ENCODE results near the gene HPS4.
"Not testable (repeated sequence)": the region's sequence is repeated elsewhere in the genome, so short reads cannot be mapped to it uniquely, and the experiment has no call there.

HPS4 gene

DNA sequence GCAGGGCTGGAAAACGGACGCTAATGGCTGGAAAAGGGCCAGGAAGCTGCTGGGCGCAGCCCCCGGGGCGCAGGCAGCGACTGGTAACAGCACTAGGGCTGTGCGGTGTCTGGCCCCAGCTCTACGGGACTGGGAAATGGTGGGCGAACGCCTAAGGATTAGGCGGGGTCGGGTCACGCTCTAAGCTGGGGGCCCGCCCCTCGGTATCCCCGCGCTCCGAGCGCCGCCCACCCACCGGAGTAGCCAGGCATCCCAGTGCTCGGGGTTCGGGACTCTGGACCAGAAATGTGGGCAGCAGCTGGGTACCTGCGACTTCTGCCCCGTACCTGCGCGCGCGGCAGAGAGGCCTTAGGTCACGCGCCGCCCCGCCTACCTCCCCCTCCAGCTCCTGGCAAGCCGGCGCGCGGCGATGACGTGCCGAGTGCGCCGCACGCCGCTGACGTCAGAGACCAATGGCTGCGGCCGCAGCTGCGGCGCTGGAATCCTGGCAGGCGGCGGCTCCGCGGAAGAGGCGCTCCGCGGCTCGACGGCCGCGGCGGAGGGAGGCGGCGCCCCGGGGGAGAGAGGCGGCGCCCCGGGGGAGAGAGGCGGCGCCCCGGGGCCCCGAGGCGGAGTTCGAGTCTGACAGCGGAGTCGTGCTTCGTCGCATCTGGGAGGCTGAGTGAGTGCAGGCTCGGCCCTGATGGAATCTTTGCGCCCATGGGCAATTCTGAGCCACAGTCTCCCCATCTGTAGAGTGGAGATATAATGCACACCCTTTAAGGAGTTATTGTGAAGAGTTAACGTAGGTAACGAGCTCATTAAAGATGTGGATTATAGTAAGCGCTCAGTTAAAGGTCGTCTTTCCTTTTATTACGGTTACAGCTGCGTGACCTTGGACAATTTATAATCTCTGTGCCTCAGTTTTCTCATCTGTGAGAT is at the start of gene HPS4, which contains the start of gene SRRD:
Gene HPS4 (minus strand): TSS at position 345 of the 921 bp plus-strand sequence. CDS start 2,021 bp downstream, outside the sequence.
Gene SRRD (plus strand): TSS at position 439 of the 921 bp plus-strand sequence. CDS start 14 bp downstream, at position 453.
- peak; percentile 72 for DNase-seq

DNA sequence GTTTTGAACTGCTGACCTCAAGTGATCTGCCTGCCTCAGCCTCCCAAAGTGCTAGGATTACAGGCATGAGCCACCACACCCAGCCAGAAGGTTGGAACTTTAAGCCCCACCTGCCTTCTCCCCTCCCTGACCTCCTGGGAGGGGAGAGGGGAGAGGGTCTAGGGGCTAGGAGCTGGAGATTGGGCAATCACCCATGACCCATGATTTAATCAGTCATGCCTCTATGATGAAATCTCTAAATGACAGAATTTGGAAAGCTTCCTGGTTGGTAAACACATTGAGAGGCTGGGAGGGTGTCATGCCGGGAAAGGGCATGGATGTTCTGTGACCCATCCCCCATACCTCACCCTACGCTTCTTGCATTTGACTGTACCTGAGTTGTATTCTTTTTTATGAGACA is 45.8 kb upstream of the HPS4 start:
- DNase-seq, result no peak

DNA sequence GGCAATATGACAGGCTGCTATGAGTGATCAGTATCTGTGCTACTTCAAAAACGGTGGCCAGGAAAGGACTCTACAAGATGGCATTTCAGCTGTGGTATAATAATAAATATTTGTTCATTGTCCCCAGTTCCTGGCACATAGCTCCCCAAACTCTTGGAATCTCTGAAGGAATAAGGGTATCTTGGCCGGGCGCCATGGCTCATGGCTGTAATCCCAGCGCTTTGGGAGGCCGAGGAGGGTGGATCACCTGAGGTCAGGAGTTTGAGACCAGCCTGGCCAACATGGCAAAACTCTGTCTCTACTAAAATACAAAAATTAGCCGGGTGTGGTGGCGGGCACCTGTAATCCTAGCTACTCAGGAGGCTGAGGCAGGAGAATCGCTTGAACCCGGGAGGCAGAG is 44.9 kb upstream of the HPS4 start:
- not testable (repeated sequence) for DNase-seq

DNA sequence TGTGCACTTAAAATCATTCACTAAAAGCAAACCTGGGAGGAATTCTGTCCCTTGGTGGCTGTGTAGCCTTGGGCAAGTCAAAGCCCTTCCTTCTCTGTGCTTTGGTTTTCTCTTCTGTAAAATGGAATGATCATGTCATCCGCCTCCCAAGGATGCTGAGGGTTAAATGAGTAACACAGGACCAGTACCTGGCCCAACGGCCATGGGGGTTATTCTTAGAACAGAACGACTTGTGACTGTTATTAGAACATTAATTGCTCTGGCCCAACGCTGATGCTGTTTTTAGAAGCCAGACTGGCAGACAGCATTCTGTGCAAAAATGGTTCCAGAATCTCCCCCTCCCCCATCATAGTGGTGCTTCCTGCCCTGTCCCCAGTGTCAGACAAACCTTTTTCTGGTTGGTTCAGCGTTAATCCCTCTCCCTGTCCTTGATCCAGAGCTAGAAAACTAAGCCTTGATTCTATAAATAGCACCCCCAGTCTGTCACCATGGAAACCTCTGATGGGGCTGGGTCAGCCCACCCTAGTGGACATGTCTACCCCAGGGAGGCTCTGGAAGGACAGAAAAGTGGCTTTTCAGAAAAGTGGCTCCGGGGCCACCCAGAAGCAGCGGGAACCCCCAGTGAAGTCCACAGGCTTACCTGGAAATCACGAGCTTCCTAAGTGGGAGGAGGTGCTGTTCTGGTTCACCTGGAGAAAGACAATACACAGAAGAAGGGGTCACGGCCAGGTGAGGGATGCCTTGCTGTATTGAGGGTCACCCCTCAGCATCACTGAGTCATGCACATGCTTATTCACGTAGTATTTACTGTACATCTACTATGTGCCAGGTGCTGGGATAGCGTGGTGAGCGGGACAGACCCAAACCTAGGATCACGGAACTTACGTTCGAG is 44.2 kb upstream of the HPS4 start:
- DNase-seq, result no peak

DNA sequence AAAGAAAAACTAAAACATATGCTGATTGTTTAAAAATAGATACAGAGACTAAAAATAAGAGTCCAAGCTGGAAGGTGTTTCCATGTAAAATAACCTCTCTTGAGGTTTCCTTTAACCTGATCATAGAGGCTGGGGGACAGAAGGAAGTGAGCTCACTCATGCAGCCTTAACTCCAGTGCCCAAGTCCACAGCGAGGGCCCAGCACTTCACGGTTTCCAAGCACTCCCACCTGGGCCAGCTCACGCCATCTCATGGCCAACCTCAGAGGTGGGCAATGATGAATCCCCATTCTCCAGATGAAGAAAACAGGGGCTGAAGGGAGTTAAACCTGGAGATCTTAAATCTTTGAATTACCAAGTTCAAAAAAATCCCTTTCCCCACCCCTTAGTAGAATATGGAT is 43.6 kb upstream of the HPS4 start:
- no peak for DNase-seq

DNA sequence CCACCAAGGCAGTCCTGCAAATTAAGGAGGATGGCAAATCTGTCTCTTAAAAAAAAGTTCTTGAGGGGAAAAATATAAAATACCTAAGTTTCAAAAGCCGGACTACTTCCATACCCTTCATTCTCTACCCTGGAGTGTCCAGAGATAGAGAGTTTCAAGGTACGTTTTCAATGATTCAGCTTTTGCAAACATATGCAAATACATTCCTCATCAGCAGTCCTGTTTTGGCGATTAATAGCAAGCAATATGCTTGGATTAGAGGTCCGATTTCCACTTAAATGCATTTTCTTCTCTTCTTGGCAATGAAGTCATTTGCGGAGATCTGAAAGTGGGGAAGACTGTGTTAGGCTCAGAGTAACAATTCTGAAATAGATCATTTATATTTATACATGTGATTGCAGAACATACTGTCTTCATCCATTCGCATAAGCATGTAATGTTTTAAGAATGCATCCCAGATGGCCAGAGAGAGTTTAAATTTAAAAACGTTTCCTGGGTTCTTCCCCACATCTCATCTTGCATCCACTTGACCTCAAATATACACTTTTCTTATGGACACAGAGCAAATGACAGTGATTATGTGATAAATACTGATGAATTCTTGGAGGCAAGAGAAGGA is 42.5 kb upstream of the HPS4 start:
- no peak for DNase-seq

DNA sequence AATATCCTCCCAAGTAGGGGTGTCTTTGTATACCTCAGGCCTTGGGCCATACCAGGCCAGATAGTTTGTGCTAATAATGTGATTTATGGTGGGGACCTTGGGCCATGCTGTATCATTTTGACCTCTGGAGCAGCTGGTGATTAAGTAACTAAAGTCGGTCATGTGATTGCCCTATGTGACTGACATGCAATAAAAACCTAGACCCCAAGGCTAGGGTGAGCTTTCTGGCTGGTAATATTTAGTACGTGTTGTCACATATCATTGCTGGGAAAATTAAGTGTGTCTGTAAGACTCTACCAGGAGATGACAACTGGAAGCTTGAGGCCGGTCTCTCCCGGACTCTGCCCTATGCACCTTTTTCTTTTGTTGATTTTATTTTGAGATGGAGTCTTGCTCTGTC is 41.3 kb upstream of the HPS4 start:
- no peak for DNase-seq

DNA sequence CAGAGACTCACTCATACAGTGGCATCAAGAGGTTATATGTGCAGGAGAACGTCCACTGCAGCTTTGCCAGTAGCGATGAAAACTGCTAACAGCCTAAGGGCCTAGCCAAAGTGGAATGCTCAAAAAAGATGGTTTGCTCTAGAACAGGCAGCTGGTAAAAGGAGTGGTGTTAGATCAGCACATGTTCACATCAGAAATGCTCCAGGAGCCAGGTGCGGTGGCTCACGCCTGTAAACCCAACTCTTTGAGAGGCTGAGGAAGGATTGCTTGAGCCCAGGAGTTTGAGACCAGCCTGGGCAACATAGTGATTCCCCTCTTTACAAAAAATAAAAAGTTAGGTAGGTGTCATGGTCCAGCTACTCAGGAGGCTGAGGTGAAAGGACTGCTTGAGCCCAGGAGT is 39.0 kb upstream of the HPS4 start:
- no peak for DNase-seq

DNA sequence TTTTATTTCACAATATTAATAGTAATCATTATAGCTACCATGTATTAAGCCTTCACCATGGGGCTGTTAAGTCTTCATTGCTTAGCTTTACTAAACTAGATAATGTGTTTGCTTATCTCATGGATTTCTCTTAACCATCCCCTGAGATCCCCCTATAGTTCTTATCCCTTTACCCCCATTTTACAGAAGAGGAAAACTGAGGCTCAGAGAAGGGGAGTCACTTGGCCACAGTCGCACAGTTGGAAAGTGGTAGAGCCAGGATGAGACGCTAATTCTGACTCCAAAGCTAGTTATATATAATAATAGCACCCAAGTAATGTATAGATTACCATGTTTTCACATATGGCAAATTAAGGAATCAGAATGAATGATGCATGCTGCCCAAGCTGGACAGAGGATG is 38.4 kb upstream of the HPS4 start:
- no peak for DNase-seq

DNA sequence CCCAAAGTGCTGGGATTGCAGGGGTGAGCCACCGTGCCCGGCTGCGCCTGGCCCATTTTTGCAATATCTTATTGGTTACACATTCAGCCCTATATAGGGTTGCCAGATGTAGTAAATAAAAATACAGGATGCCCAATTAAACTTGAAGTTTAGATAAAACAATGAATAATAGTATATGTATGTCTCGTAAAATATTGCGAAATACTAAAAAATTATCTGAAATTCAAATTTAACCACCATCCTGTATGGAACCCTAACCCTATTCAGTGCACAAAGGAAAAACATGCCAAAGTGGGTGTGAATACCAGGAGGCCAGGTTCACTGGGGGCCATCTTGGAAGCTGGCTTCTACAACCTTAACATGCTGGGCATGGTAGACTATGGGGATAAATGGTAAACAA is 33.8 kb upstream of the HPS4 start:
- DNase-seq, result no peak

DNA sequence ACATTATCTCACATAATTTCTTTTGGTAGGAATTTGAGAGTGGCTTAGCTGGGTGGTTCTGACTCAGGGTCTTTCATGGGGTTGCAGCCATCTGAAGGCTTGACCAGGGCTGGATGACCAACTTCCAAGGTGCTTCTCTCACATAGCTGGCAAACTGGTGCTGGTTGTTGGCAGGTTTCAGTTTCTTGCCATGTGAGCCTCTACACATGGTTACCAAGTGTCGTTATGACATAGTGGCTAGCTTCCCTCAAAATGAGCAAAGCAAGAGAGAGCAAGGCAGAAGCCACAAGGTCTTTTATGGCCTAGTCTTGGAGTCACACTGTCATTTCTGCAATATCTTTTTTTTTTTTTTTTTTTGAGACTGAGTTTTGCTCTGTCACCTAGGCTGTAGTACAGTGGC is 32.9 kb upstream of the HPS4 start:
- DNase-seq, result no peak

DNA sequence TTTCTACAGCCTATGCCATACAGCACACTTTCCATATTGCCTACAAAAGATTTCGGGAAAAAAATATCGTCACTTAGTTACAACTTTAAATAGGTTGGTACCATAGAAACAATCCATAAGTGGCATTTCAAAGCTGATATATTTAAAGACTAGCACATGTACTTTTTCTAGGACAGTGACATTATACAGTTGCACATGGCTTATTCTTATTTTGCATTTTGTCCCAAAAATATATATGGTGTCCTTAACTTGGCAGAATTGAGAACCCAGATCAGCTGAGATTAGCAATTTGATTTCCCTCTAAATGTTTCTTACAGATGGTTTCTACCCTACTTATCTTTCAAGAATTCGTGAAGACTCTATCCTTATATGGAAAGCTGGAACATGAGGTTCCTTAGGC is 32.3 kb upstream of the HPS4 start:
- DNase-seq, result no peak

DNA sequence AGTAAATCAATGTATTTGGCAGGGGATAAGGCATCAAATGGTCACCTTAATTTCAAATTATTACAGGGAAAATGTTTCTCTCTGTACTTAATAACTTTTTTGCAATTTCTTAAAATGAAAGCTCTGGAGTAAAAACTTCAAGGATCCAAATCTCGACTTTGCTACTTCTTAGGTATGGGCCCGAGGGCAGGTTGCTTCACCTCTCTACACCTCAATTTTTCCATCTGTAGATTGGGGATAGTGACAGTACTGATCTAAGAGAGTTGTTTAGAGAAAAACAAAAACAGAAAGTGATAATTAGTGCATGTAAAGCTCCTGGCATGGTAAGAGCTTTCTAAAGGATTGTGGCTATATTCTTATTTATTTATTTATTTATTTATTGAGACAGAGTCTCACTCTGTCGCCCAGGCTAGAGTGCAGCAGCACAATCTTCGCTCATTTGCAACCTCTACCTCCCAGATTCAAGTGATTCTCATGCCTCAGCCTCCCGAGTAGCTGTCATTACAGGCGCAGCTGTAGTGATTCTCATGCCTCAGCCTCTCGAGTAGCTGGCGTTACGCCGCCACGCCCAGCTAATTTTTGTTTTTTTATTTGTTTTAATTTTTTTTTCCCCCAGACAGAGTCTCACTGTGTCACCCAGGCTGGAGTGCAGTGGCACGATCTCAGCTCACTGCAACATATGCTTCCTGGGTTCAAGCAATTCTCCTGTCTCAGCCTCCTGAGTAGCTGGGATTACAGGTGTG is 31.0 kb upstream of the HPS4 start:
- no peak for DNase-seq

DNA sequence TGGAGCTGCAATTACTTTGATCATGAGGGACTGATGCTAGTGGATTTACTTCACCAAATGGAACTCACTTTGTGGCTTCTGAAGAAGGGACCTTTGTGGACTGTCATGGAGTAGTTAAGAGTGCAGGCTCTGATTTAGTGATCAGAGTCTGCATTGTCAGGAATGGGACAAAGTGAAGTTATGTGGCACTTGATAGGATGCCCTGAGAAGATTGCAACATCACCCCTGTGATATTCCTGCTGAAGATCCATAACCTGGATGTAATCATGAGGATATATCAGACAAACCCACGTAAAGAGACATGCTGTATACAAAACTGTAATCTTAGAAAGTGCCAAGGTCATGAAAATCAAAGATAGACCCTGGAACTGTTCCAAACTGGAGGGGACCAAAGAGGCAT is 30.3 kb upstream of the HPS4 start:
- DNase-seq, result no peak

DNA sequence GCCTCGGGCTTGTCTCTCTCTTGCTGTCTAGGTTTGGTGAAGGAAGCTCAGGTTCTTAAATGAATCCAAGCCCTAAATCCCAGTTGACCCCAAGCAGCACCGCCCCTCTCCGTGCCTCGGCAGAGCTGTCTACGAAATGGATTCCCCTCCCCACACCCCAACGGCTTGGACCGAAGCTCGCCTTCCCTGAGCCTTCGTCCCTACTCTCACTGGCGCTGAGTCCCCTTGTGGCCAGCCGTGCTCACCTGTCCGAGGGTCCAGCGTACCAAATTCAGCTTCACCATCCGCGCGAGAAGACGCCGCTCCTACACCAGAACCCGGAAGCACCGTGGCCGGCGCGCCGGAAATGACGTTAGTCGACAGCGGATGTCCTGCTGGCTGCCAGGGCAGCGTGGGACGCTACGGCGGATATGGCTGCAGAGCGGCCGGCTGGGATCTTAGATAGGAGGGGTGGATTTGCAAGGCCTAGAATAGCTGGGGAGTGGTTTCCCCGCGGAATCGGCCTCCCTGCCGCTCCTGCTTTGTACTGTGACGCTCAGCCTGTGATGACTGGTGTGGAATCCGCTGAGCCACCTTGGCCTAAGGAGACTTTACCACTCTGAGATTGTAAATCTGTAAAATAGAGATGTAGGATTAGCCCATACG is 28.7 kb upstream of the HPS4 start, which contains the start of gene TFIP11:
Gene TFIP11 (minus strand): TSS at position 325 of the 645 bp plus-strand sequence. CDS start 2,201 bp downstream, outside the sequence.
- DNase-seq, result peak; percentile 81

DNA sequence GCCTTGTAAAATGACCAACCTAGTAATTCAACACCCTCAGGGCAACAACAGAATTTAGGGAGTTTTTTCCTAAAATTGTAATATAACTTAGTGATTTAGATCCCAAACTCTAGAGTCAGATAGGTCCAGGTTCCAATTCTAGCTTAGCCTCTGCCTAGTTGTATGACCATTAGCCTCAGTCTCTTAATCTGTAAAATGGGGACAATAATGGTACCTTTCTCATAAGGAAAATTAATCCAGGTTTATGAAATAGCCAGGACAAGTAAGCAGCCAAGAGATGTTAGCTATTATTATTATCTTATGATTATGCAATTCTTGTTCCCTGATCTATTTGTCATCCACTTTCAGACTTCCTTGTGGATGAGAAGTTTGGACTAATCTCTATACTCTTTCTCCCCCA is 24.6 kb upstream of the HPS4 start:
- DNase-seq, result no peak

DNA sequence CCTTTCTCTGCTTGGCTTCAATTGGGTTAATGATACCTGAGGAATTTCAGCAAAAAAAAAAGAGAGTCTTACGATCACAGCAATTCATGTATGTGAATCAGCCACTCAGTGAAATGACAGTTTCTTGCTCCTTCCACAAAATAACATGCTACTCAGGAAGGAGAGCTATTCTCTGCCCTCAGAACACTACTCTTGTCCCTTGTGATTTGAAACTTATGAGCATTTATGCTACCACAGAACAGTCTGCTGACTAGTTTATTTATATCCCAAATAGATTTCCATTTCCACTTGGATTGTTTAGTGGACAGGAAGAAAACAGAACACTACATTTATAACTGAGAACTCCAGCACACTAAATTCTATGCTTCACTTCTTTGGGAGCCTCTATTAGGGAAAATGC is 20.2 kb upstream of the HPS4 start:
- DNase-seq, result no peak

DNA sequence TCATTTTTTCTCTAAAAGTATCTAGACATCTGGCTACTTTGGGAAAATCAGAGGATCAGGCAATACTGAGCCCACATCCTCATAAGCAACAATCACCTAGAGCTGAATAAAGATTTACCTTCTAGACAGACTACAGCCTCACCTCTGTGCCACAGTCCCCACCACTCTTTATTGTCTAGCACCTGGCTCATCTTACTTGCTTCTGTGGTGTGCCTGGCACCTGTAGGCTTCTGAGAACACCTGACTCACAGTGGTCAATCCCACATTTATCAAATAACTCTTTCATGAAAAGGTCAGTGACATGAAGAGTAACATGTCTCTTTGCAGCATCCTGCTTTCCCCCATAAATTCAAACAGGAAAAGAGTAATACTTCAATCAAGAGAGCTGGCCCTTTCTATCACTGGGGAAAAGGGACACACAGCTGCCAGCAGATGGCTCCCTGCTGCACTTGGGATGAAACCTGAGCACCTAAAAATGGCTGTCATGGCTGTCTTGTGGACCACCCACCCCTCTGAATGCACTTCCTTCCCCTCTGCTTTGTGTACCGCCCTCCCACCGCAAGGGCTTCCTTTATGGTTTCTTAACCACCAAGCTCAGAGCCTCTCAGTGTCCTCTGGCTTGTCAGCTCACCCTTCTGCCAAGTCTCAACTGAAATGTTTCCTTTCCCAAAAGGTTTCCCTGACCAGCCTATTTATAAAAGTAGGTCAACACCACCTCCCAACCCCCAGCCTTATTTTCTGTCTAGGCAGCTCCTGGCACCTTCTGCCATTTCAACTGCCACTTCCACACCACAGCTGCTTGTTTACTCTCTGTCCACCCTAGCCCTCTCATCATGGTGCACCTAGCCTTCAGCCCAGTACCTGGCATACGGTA is 19.3 kb upstream of the HPS4 start:
- DNase-seq, result no peak

DNA sequence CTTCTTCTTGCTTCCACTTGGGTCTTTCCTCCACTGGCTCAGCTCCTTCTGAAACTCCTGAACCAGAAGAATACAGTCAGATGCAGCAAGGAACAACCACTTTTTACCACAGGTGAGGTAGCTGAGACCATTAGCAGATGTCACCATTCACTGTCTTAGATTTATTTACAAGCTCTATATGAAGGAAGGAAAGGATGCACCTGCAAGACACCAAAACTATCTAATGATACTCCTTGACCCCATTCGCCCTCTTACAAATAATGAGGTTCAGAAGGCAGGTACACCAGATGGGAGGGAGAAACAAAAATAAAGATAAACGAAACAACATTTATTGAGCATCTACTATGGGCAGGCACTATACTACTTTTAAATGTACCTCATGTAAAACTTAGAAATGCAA is 18.4 kb upstream of the HPS4 start:
- DNase-seq, result no peak

DNA sequence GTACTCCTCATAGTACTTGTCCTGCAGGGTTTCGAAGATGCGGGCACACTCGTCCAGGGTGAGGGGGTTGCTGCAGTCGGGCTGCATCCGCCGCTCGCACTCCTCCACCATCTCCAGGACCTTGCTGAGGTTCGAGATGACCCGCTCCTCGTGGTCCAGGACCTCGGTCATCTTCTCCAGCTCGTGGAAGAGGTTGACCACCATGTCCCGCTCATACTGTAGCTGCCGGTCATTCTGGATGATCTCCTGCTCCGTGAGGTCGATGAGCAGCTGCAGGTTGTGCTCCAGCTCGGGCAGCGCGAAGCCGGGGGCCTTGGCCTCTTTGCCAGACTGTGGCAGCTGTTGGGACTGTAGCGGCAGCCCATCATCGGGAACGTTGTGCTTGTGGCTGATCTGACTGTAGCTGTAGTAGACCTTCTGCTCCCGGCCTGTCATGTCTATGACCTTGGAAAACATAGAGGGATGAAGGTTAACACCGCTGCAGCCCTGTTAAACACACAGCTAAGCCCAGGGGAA is 15.7 kb upstream of the HPS4 start:
- no peak for DNase-seq

DNA sequence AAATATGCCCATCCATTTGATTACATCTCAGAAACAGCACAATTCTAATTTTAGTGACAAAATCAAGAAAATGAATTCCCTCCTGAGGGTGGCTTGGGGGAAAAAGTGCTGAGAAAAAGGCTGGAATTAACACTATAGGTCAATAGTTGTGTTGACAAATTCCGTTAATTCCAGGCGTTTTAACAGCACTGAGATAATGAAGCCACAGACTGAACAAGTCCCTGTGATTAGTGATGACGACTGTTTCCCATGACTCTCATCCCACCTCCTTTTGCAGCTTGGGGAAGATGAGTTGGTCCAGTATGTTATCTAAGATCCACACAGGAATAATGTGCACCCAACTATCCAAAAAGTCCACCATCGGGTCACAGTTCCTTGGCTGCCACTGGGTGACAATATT is 12.9 kb upstream of the HPS4 start:
- DNase-seq, result no peak
